HG03442 (cell line): Measurements from ENCODE around the gene ZMPSTE24.

Experiments
- ATAC-seq: cut with Tn5 transposase; IDR thresholded peaks from one replicate; pipeline ENCODE4 v1.9.1; 2021; ENCODE audit warnings: mild to moderate bottlenecking, moderate library complexity; ENCODE audit not compliant: unreplicated experiment

Gene ZMPSTE24

GRCh38 chr1:40303051-40303771 lies 45.2 kb downstream of the ZMPSTE24 start:
- no peak for ATAC-seq

GRCh38 chr1:40303790-40304189 lies 45.8 kb downstream of the ZMPSTE24 start:
- no peak for ATAC-seq

GRCh38 chr1:40305451-40305850 lies 47.4 kb downstream of the ZMPSTE24 start:
- no peak for ATAC-seq

GRCh38 chr1:40305871-40306270 lies 47.8 kb downstream of the ZMPSTE24 start:
- ATAC-seq = no peak

- no peak for ATAC-seq
Measured at GRCh38 chr1:40306296-40306695, 48.3 kb downstream of the ZMPSTE24 start.

GRCh38 chr1:40307186-40307585 lies 49.1 kb downstream of the ZMPSTE24 start:
- ATAC-seq = no peak

GRCh38 chr1:40308036-40308727 lies 50.1 kb downstream of the ZMPSTE24 start:
- ATAC-seq = no peak

- no peak for ATAC-seq
Measured at GRCh38 chr1:40309374-40310128, 51.5 kb downstream of the ZMPSTE24 start.

GRCh38 chr1:40310129-40310461 lies 52.1 kb downstream of the ZMPSTE24 start:
- ATAC-seq = no peak

- no peak for ATAC-seq
Measured at GRCh38 chr1:40310983-40311642, 53.1 kb downstream of the ZMPSTE24 start.

GRCh38 chr1:40311692-40312091 lies 53.7 kb downstream of the ZMPSTE24 start:
- no peak for ATAC-seq

GRCh38 chr1:40312238-40313205 lies 54.5 kb downstream of the ZMPSTE24 start:
- peak; percentile 33 for ATAC-seq

GRCh38 chr1:40313329-40313957 lies 55.4 kb downstream of the ZMPSTE24 start:
- no peak for ATAC-seq

- no peak for ATAC-seq
Measured at GRCh38 chr1:40313958-40314720, 56.1 kb downstream of the ZMPSTE24 start.

- no peak for ATAC-seq
Measured at GRCh38 chr1:40314721-40315238, 56.7 kb downstream of the ZMPSTE24 start.

- no peak for ATAC-seq
Measured at GRCh38 chr1:40315239-40315794, 57.3 kb downstream of the ZMPSTE24 start.

GRCh38 chr1:40315795-40316594 lies 58.0 kb downstream of the ZMPSTE24 start:
- ATAC-seq = peak; percentile 2
